Bronchial epithelial cell (primary cell): ENCODE measurements around the gene STK31. TPM values are rescaled to one million over a fixed set of nuclear protein-coding genes. Genes with fewer than 3 reads are reported as not detected.
"Not testable (repeated sequence)": the region's sequence is repeated elsewhere in the genome, so short reads cannot be mapped to it uniquely, and the experiment has no call there.

Experiments used
- DNase-seq: peaks from one replicate; pipeline ENCODE4 v3.0.0-alpha.2; 2010; ENCODE audit warnings: low read depth
- FAIRE-seq: peaks from 2 replicates; lab custom pipeline; 2011; peaks lifted over from hg19 to GRCh38; lab: Jason Lieb, UNC
- H3K27me3 ChIP-seq: 2 replicates; pipeline ENCODE4 v1.5.1; 2011; ENCODE audit warnings: low read length; ENCODE audit not compliant: control insufficient read depth, insufficient read depth
- H3K36me3 ChIP-seq: 2 replicates; pipeline ENCODE4 v1.5.1; 2011; ENCODE audit warnings: low read length; ENCODE audit not compliant: control insufficient read depth, insufficient read depth
- H3K4me3 ChIP-seq: 2 replicates; pipeline ENCODE4 v1.5.1; 2011; ENCODE audit warnings: mild to moderate bottlenecking, low read depth, low read length, control low read depth
- CTCF ChIP-seq: IDR thresholded peaks from 2 replicates; pipeline ENCODE4 v1.5.1; 2011; ENCODE audit warnings: mild to moderate bottlenecking, moderate library complexity, low read length, control low read depth, inconsistent platforms; ENCODE audit not compliant: insufficient read depth, severe bottlenecking
- total RNA-seq: library from RNA; depleted of rRNA; stranded (reverse); fragments of >200 nt; gene quantifications from 2 replicates; pipeline ENCODE4 v1.2.1, GENCODE V29; 2014

The STK31 gene
- total RNA-seq, 1 donor from 2014 or later = under 0.01 TPM

- Histone ChIP-seq H3K27me3 (no peaks in the 10 kb centered on the region), H3K4me3 (no peak overlapping the region), H3K36me3 (no peaks in the 10 kb centered on the region)
- no peak for TF ChIP-seq CTCF
- FAIRE-seq (no peak), DNase-seq (no peak)
These were observed 58.0 kb downstream of the STK31 start for GRCh38 chr7:23768022-23768421.

- H3K4me3 ChIP-seq, DNase-seq, H3K27me3 ChIP-seq, FAIRE-seq, H3K36me3 ChIP-seq: not testable (repeated sequence)
These were observed 69.3 kb downstream of the STK31 start for GRCh38 chr7:23779185-23779800.

- H3K4me3 ChIP-seq = no peak overlapping the region
- no peaks in the 10 kb centered on the region for H3K27me3 ChIP-seq
- H3K36me3 ChIP-seq = no peaks in the 10 kb centered on the region
- FAIRE-seq (no peak), DNase-seq (no peak)
- TF ChIP-seq CTCF = no peak
These were observed 73.1 kb downstream of the STK31 start for GRCh38 chr7:23783115-23783514.

GRCh38 chr7:23787272-23787671 is 77.3 kb downstream of the STK31 start:
- no peak for TF ChIP-seq CTCF
- no peak for DNase-seq
- no peak overlapping the region for H3K4me3 ChIP-seq
- no peaks in the 10 kb centered on the region for H3K27me3 ChIP-seq
- H3K36me3 ChIP-seq = no peaks in the 10 kb centered on the region
- no peak for FAIRE-seq

GRCh38 chr7:23788843-23789242 is 78.8 kb downstream of the STK31 start:
- Histone ChIP-seq H3K4me3 (no peak overlapping the region), H3K36me3 (no peaks in the 10 kb centered on the region), H3K27me3 (no peaks in the 10 kb centered on the region)
- TF ChIP-seq CTCF = no peak
- FAIRE-seq = no peak
- no peak for DNase-seq

- no peaks in the 10 kb centered on the region for H3K27me3 ChIP-seq
- FAIRE-seq = no peak
- DNase-seq = no peak
- no peak overlapping the region for H3K4me3 ChIP-seq
- H3K36me3 ChIP-seq = no peaks in the 10 kb centered on the region
- TF ChIP-seq CTCF = no peak
These were observed 81.7 kb downstream of the STK31 start for GRCh38 chr7:23791721-23792120.
